ENCODE data around the gene PALD1. TPM values are rescaled to one million over a fixed set of nuclear protein-coding genes. Genes with fewer than 3 reads are reported as not detected.

The PALD1 gene
- total RNA-seq, 6 donors from 2014 or later, result 8.9 to 25.4 (median 13.4) TPM

- H3K9me3 ChIP-seq, result no peaks in the 10 kb centered on the region
- no peaks in the 10 kb centered on the region for H3K27me3 ChIP-seq
- peaks cover 0 to 4% (median 2%) of the 10 kb centered on the region in 4 donors for H3K4me1 ChIP-seq
- no peak for ATAC-seq (ENCODE audit: low FRiP score in 2 of 2)
- peak overlapping the region in 1 of 4 donors; percentile 19 for H3K27ac ChIP-seq
- WGBS, 2 donors, result 90 to 95% methylated on average over 4 to 27 of the region's 27 CpGs
- peak in 1 of 2 donors; percentile 77 for DNase-seq
- H3K4me3 ChIP-seq, result no peak overlapping the region
- H3K36me3 ChIP-seq, result peaks cover 0 to 83% (median 21%) of the 10 kb centered on the region in 4 donors
- no peak for TF ChIP-seq EP300 (IDR thresholded peaks at IDR 0.05)
- TF ChIP-seq POLR2A (IDR thresholded peaks at IDR 0.05), result no peak
- no peak for TF ChIP-seq POLR2AphosphoS5 (IDR thresholded peaks at IDR 0.05)
- no peak for TF ChIP-seq CTCF (IDR thresholded peaks at IDR 0.05)
Measured at GRCh38 chr10:70538731-70539338, 60.3 kb downstream of the PALD1 start.

GRCh38 chr10:70539471-70539870, 60.9 kb downstream of the PALD1 start:
- DNase-seq, result no peak
- Histone ChIP-seq H3K27me3 (no peaks in the 10 kb centered on the region), H3K27ac (peak overlapping the region in 1 of 4 donors; percentile 19), H3K4me1 (peaks cover 0 to 4% (median 2%) of the 10 kb centered on the region in 4 donors), H3K36me3 (peaks cover 0 to 83% (median 24%) of the 10 kb centered on the region in 4 donors), H3K4me3 (no peak overlapping the region), H3K9me3 (no peaks in the 10 kb centered on the region)
- WGBS, 2 donors, result 88% methylated on average over 7 of the region's 7 CpGs; no CpG with 5 or more reads in 1 of the 2 donors
- ATAC-seq (ENCODE audit: low FRiP score in 2 of 2), result peak in 1 of 2 donors; percentile 9
- no peak for TF ChIP-seq EP300 (IDR thresholded peaks at IDR 0.05)
- TF ChIP-seq POLR2A (IDR thresholded peaks at IDR 0.05), result no peak
- no peak for TF ChIP-seq CTCF (IDR thresholded peaks at IDR 0.05)
- no peak for TF ChIP-seq POLR2AphosphoS5 (IDR thresholded peaks at IDR 0.05)

- Histone ChIP-seq H3K27me3 (no peaks in the 10 kb centered on the region), H3K4me3 (no peak overlapping the region), H3K9me3 (no peaks in the 10 kb centered on the region), H3K4me1 (peaks cover 0 to 4% (median 2%) of the 10 kb centered on the region in 4 donors), H3K36me3 (peaks cover 0 to 80% (median 27%) of the 10 kb centered on the region in 4 donors), H3K27ac (no peak overlapping the region)
- DNase-seq (peak in 1 of 2 donors; percentile 65), ATAC-seq (ENCODE audit: low FRiP score in 2 of 2) (peak in 1 of 2 donors; percentile 18)
- TF ChIP-seq CTCF (IDR thresholded peaks at IDR 0.05) (peak; percentile 36 to 71 (median 60)), POLR2AphosphoS5 (IDR thresholded peaks at IDR 0.05) (no peak)
- 77 to 84% methylated on average over 11 to 17 of the region's 17 CpGs for WGBS, 2 donors
Measured at GRCh38 chr10:70540089-70540788, 61.7 kb downstream of the PALD1 start.

- WGBS, 2 donors, result 89 to 90% methylated on average over 5 to 14 of the region's 15 CpGs
Measured at GRCh38 chr10:70540789-70541360, 62.3 kb downstream of the PALD1 start.

More at GRCh38 chr10:70540789-70541360, 62.3 kb downstream of the PALD1 start:
- ATAC-seq (ENCODE audit: low FRiP score in 2 of 2) (no peak), DNase-seq (peak in 1 of 2 donors; percentile 74)
- H3K36me3 ChIP-seq, result peaks cover 0 to 79% (median 27%) of the 10 kb centered on the region in 4 donors
- H3K4me3 ChIP-seq, result no peak overlapping the region
- H3K27me3 ChIP-seq, result no peaks in the 10 kb centered on the region
- peaks cover 0 to 4% (median 2%) of the 10 kb centered on the region in 4 donors for H3K4me1 ChIP-seq
- TF ChIP-seq CTCF (IDR thresholded peaks at IDR 0.05) (peak in 1 of 6 experiments; percentile 2), EP300 (IDR thresholded peaks at IDR 0.05) (no peak)
- H3K9me3 ChIP-seq, result no peaks in the 10 kb centered on the region
- H3K27ac ChIP-seq, result no peak overlapping the region

Data from upper lobe of left lung (tissue), 6 donors.